ENCODE results near the gene FAM13C.
"Not testable (repeated sequence)": the region's sequence is repeated elsewhere in the genome, so short reads cannot be mapped to it uniquely, and the experiment has no call there.

FAM13C gene

GRCh38 chr10:59252491-59252890 is 109.9 kb downstream of the FAM13C start:
- Mint-ChIP-seq H3K27me3 (no peaks in the 10 kb centered on the region), H3K4me3 (no peak overlapping the region), H3K9me3 (peaks cover 5% of the 10 kb centered on the region), H3K36me3 (no peaks in the 10 kb centered on the region), H3K27ac (no peak overlapping the region), H3K4me1 (no peaks in the 10 kb centered on the region)

- Mint-ChIP-seq H3K27ac (no peak overlapping the region), H3K4me3 (no peak overlapping the region), H3K36me3 (no peaks in the 10 kb centered on the region), H3K27me3 (no peaks in the 10 kb centered on the region), H3K4me1 (no peaks in the 10 kb centered on the region), H3K9me3 (no peaks in the 10 kb centered on the region)
Measured at GRCh38 chr10:59245686-59246085, 116.7 kb downstream of the FAM13C start.

- no peak overlapping the region for H3K4me3 Mint-ChIP-seq
- no peaks in the 10 kb centered on the region for H3K36me3 Mint-ChIP-seq
- H3K27ac Mint-ChIP-seq = no peak overlapping the region
- H3K27me3 Mint-ChIP-seq = no peaks in the 10 kb centered on the region
- no peaks in the 10 kb centered on the region for H3K4me1 Mint-ChIP-seq
- no peaks in the 10 kb centered on the region for H3K9me3 Mint-ChIP-seq
Measured at GRCh38 chr10:59244871-59245270, 117.5 kb downstream of the FAM13C start.

- H3K27ac Mint-ChIP-seq = no peak overlapping the region
- no peaks in the 10 kb centered on the region for H3K9me3 Mint-ChIP-seq
- H3K4me1 Mint-ChIP-seq = no peaks in the 10 kb centered on the region
- no peak overlapping the region for H3K4me3 Mint-ChIP-seq
- H3K36me3 Mint-ChIP-seq = no peaks in the 10 kb centered on the region
- H3K27me3 Mint-ChIP-seq = no peaks in the 10 kb centered on the region
Measured at GRCh38 chr10:59243611-59244195, 118.6 kb downstream of the FAM13C start.

- Mint-ChIP-seq H3K4me1 (no peaks in the 10 kb centered on the region), H3K27ac (no peak overlapping the region), H3K9me3 (no peaks in the 10 kb centered on the region), H3K4me3 (no peak overlapping the region), H3K36me3 (no peaks in the 10 kb centered on the region), H3K27me3 (no peaks in the 10 kb centered on the region)
Measured at GRCh38 chr10:59242991-59243390, 119.4 kb downstream of the FAM13C start.

GRCh38 chr10:59242057-59242456 is 120.3 kb downstream of the FAM13C start:
- Mint-ChIP-seq H3K36me3 (no peaks in the 10 kb centered on the region), H3K27ac (no peak overlapping the region), H3K4me1 (no peaks in the 10 kb centered on the region), H3K4me3 (no peak overlapping the region), H3K9me3 (no peaks in the 10 kb centered on the region), H3K27me3 (no peaks in the 10 kb centered on the region)

- H3K4me3 Mint-ChIP-seq = no peak overlapping the region
- H3K27ac Mint-ChIP-seq = no peak overlapping the region
- H3K9me3 Mint-ChIP-seq = no peaks in the 10 kb centered on the region
- H3K4me1 Mint-ChIP-seq = no peaks in the 10 kb centered on the region
- no peaks in the 10 kb centered on the region for H3K36me3 Mint-ChIP-seq
- H3K27me3 Mint-ChIP-seq = no peaks in the 10 kb centered on the region
Measured at GRCh38 chr10:59240582-59241183, 121.7 kb downstream of the FAM13C start.

GRCh38 chr10:59239108-59239507 is 123.2 kb downstream of the FAM13C start:
- not testable (repeated sequence) for H3K4me1 Mint-ChIP-seq, H3K9me3 Mint-ChIP-seq, H3K27ac Mint-ChIP-seq

GRCh38 chr10:59237775-59238174 is 124.6 kb downstream of the FAM13C start:
- no peak overlapping the region for H3K4me3 Mint-ChIP-seq
- no peaks in the 10 kb centered on the region for H3K9me3 Mint-ChIP-seq
- H3K27me3 Mint-ChIP-seq = no peaks in the 10 kb centered on the region
- no peak overlapping the region for H3K27ac Mint-ChIP-seq
- no peaks in the 10 kb centered on the region for H3K36me3 Mint-ChIP-seq
- H3K4me1 Mint-ChIP-seq = no peaks in the 10 kb centered on the region

More at GRCh38 chr10:59239108-59239507, 123.2 kb downstream of the FAM13C start:
- H3K4me3 Mint-ChIP-seq, H3K27me3 Mint-ChIP-seq, H3K36me3 Mint-ChIP-seq: not testable (repeated sequence)

GRCh38 chr10:59236064-59236697 is 126.2 kb downstream of the FAM13C start:
- Mint-ChIP-seq H3K27me3 (no peaks in the 10 kb centered on the region), H3K36me3 (no peaks in the 10 kb centered on the region), H3K4me1 (no peaks in the 10 kb centered on the region), H3K9me3 (no peaks in the 10 kb centered on the region), H3K4me3 (no peak overlapping the region), H3K27ac (no peak overlapping the region)

- Mint-ChIP-seq H3K27me3 (no peaks in the 10 kb centered on the region), H3K4me1 (no peaks in the 10 kb centered on the region), H3K9me3 (no peaks in the 10 kb centered on the region), H3K36me3 (no peaks in the 10 kb centered on the region), H3K4me3 (no peak overlapping the region), H3K27ac (no peak overlapping the region)
Measured at GRCh38 chr10:59234816-59235429, 127.4 kb downstream of the FAM13C start.

GRCh38 chr10:59234194-59234593 is 128.2 kb downstream of the FAM13C start:
- no peaks in the 10 kb centered on the region for H3K9me3 Mint-ChIP-seq
- H3K4me3 Mint-ChIP-seq = no peak overlapping the region
- no peaks in the 10 kb centered on the region for H3K27me3 Mint-ChIP-seq
- no peak overlapping the region for H3K27ac Mint-ChIP-seq
- no peaks in the 10 kb centered on the region for H3K4me1 Mint-ChIP-seq
- H3K36me3 Mint-ChIP-seq = no peaks in the 10 kb centered on the region

- H3K36me3 Mint-ChIP-seq = no peaks in the 10 kb centered on the region
- no peak overlapping the region for H3K27ac Mint-ChIP-seq
- no peaks in the 10 kb centered on the region for H3K4me1 Mint-ChIP-seq
- no peak overlapping the region for H3K4me3 Mint-ChIP-seq
- no peaks in the 10 kb centered on the region for H3K9me3 Mint-ChIP-seq
- no peaks in the 10 kb centered on the region for H3K27me3 Mint-ChIP-seq
Measured at GRCh38 chr10:59229441-59229840, 132.9 kb downstream of the FAM13C start.

GRCh38 chr10:59227136-59227673 is 135.1 kb downstream of the FAM13C start:
- no peaks in the 10 kb centered on the region for H3K4me1 Mint-ChIP-seq

GRCh38 chr10:59225211-59225610 is 137.1 kb downstream of the FAM13C start:
- H3K4me1 Mint-ChIP-seq = no peaks in the 10 kb centered on the region
- H3K9me3 Mint-ChIP-seq = no peaks in the 10 kb centered on the region
- no peaks in the 10 kb centered on the region for H3K36me3 Mint-ChIP-seq
- no peaks in the 10 kb centered on the region for H3K27me3 Mint-ChIP-seq
- no peak overlapping the region for H3K27ac Mint-ChIP-seq
- H3K4me3 Mint-ChIP-seq = no peak overlapping the region

More at GRCh38 chr10:59227136-59227673, 135.1 kb downstream of the FAM13C start:
- H3K27me3 Mint-ChIP-seq = no peaks in the 10 kb centered on the region
- no peak overlapping the region for H3K27ac Mint-ChIP-seq
- no peaks in the 10 kb centered on the region for H3K36me3 Mint-ChIP-seq
- no peak overlapping the region for H3K4me3 Mint-ChIP-seq
- no peaks in the 10 kb centered on the region for H3K9me3 Mint-ChIP-seq

- not testable (repeated sequence) for H3K4me3 Mint-ChIP-seq, H3K27ac Mint-ChIP-seq, H3K36me3 Mint-ChIP-seq, H3K27me3 Mint-ChIP-seq, H3K9me3 Mint-ChIP-seq, H3K4me1 Mint-ChIP-seq
Measured at GRCh38 chr10:59223597-59223996, 138.8 kb downstream of the FAM13C start.
